Right ventricle myocardium superior (tissue), 1 donor: ENCODE data around the gene NUP93. TPM values are rescaled to one million over a fixed set of nuclear protein-coding genes. Genes with fewer than 3 reads are reported as not detected.
"Not testable (repeated sequence)": the region's sequence is repeated elsewhere in the genome, so short reads cannot be mapped to it uniquely, and the experiment has no call there.

Experiments used
- ATAC-seq: fragments of 200-7000 bp; cut with Tn5 transposase; one replicate; pipeline ENCODE4 v1.9.1; 2020; ENCODE audit warnings: mild to moderate bottlenecking; ENCODE audit not compliant: poor library complexity
- DNase-seq: peaks from one replicate; pipeline ENCODE4 v3.0.0-alpha.2; 2020
- intact Hi-C: fragments of 100-400 bp; cut with DNase I; formaldehyde crosslinking; loops from one replicate; pipeline ENCODE4 v1.11.2; 2022
- total RNA-seq: library from RNA; stranded (reverse); fragmentation: NEBNext Ultra II Directional; extraction: Animal tissue kit (Norgen Biotek cat#: 25700); gene quantifications from one replicate; pipeline ENCODE4 v1.2.1, GENCODE V29; 2021
- donor health status: DM: no; HTN: yes; CAD: no; lungs with severe emphysema.

Gene NUP93
- total RNA-seq, 1 donor from 2014 or later, result 20.6 TPM

GRCh38 chr16:56701534-56701933 is 28.4 kb upstream of the NUP93 start:
- ATAC-seq (no peak), DNase-seq (no peak)
- intact Hi-C loops, result loop anchor here (2.0 to 5.0 kb wide), 3 partner anchors 99 to 189 kb away; no protein-coding TSS in a partner anchor

DNA sequence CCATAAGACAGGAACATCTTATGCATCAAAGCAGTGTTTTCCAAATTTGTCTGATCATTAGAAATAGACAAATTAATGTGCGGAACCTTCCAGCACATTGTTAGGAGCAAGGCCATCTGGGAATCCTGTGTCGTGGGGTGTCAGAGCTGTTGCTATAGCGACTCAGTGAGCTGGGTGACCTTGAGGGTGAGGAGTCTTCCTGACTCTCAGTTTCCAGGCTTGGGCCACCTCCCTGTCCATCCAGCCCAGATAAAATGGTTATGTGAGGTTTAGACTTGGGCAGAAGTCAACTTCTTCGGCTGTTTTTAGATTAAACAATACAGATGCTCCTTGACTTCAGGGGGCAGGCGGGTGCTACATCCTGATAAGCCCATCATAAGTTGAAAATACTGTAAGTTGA is 27.1 kb upstream of the NUP93 start:
- intact Hi-C loops, result loop anchor here (2.0 to 5.0 kb wide), 3 partner anchors 30 to 191 kb away; no protein-coding TSS in a partner anchor
- no peak for ATAC-seq
- DNase-seq, result no peak

- intact Hi-C loops, result no loop called here
- DNase-seq, result no peak
- no peak for ATAC-seq
Observed at GRCh38 chr16:56708525-56709442, 21.1 kb upstream of the NUP93 start.

DNA sequence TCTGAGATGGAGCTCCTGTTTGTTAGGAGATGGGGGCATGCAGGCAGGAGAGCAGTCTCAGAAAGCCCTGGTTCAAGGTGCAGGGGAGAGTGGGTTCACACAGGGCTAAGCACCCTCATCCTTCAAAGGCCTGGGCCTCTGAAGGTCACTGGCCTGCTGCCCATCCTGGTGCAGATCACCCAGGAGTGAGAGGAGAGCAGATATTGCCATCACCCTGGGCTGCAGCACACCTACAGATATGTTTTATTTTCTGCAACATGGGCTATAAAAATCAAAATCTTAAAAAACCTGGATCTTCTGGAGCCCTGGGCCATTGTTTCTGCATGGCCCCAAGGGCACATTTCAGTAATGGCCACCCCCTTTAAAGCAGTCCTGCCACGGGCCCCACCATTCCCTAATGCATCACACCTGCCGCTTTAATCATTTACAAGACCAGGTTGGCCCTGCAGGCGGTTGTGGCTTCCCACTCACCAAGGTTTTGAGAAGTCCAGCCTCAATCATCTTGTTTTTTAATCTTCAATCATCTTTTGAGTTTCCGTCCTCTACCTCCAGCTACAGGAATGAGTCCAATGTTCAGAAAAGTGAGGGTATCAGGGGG is 20.4 kb upstream of the NUP93 start:
- ATAC-seq, result no peak
- no peak for DNase-seq
- intact Hi-C loops, result no loop called here

DNA sequence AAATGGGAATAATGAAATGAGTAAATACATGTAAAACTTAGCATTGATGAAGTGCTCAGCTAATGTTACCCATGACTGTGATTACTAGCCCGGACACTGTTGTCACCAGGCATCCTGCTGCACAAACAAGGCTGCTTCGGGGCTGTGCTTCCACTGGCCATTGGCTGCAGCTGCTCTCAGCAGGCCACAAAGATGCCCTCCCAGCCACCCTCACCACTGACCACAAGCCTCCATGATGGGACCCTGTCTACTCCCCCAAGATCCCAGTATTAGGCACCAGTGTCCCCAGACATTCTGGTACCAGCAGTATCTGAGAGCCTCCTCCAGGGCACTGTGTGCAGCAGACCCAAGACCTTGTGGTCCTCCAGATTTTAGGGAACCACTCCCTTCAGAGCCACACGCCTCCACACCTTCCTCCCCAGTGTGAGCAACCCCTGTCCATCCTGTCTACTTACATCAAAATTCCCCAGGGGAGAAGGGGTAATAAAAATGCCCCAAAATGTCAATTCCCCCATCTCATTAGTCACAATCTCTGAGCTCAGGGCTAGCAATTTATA is 19.7 kb upstream of the NUP93 start:
- ATAC-seq, result no peak
- intact Hi-C loops, result no loop called here
- no peak for DNase-seq

GRCh38 chr16:56711862-56712261 is 18.1 kb upstream of the NUP93 start:
- intact Hi-C loops, result no loop called here
- no peak for DNase-seq
- ATAC-seq, result no peak

- ATAC-seq, result no peak
- intact Hi-C loops, result no loop called here
Observed at GRCh38 chr16:56713794-56714193, 16.1 kb upstream of the NUP93 start.

GRCh38 chr16:56715126-56715525 is 14.8 kb upstream of the NUP93 start:
- intact Hi-C loops, result no loop called here
- ATAC-seq, result no peak
- no peak for DNase-seq

More at GRCh38 chr16:56713794-56714193, 16.1 kb upstream of the NUP93 start:
- no peak for DNase-seq

DNA sequence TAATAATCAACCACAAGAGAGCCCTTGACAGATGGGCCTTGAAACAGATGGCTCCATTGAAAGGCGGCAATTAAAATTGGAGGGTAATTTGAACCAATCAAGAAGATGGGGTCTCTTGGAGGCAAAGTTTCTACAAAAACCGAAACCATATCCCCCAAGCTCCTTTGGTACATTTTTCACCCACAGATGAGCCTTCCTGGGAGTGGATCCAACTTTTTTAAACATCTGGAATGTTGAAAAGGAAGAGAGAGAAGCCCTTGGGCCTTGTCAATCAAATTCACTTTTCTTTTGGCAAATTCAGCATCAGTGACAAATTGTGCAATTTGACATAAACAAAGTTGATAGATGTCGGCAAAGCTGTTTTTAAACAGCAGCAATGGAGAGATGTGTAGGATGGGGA is 13.2 kb upstream of the NUP93 start:
- intact Hi-C loops, result no loop called here
- ATAC-seq, result no peak

GRCh38 chr16:56717532-56717931 is 12.4 kb upstream of the NUP93 start:
- DNase-seq, intact Hi-C loops, ATAC-seq: not testable (repeated sequence)

More for the DNA sequence above, 13.2 kb upstream of the NUP93 start:
- DNase-seq, result no peak

- DNase-seq, result no peak
- intact Hi-C loops, result no loop called here
- no peak for ATAC-seq
Observed at GRCh38 chr16:56722200-56722842, 7.6 kb upstream of the NUP93 start.

DNA sequence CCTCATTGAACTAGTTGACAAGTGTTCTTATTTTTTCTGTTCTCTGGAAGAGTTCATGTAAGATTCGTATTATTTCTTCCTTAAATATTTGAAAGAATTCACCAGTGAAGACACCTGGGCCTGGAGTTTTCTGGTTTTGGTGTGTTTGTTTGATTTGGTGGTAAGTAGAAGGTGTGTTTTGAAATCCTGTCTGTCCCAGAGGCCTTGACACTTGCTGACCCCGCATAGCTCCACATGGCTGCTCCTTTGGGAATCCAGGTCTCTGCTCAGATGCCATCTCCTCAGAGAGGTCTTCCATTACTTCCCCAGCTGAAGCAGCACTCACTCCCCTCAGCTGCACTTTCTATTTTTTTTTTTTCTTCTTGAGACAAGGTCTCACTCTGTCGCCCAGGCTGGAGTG is 5.7 kb upstream of the NUP93 start:
- intact Hi-C loops, result no loop called here
- ATAC-seq, result no peak
- no peak for DNase-seq

DNA sequence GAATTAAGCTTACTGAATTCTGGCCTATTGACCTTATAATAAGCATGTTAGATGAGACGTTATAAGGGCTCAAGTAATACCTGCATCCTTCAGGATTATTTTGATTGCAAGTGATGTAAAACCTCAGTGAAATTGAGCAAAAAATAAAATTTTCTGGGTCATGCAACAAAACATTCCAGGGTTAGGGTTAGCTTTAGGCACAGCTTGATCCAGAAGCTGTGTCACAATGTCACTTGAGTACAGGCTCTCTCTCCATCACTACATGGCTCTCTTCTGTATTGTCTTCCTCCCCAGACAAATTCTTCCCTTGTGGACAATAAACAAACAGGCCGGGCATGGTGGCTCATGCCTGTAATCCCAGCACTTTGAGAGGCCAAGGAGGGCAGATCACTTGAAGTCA is 3.6 kb upstream of the NUP93 start:
- ATAC-seq (no peak), DNase-seq (no peak)
- intact Hi-C loops, result no loop called here

- ATAC-seq (no peak), DNase-seq (no peak)
- intact Hi-C loops, result no loop called here
Observed at GRCh38 chr16:56726926-56727325, 3.0 kb upstream of the NUP93 start.

DNA sequence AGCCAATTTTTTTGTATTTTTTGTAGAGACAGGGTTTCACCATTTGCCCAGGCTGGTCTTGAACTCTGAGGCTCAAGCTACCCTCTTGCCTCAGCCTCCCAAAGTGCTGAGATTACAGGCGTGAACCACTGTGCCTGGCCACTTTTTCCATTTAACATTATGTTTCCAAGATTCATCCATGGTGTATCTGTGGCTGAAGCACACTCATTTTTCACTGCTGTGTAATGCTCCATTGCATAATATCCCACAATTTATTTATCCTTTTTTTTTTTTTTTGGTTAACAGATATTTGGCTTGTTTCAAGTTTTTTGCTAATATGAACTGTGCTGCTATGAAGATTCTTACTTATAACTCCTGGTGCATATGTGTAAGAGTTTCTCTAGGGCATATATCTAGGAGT is 1.9 kb upstream of the NUP93 start:
- DNase-seq (no peak), ATAC-seq (no peak)
- intact Hi-C loops, result no loop called here

DNA sequence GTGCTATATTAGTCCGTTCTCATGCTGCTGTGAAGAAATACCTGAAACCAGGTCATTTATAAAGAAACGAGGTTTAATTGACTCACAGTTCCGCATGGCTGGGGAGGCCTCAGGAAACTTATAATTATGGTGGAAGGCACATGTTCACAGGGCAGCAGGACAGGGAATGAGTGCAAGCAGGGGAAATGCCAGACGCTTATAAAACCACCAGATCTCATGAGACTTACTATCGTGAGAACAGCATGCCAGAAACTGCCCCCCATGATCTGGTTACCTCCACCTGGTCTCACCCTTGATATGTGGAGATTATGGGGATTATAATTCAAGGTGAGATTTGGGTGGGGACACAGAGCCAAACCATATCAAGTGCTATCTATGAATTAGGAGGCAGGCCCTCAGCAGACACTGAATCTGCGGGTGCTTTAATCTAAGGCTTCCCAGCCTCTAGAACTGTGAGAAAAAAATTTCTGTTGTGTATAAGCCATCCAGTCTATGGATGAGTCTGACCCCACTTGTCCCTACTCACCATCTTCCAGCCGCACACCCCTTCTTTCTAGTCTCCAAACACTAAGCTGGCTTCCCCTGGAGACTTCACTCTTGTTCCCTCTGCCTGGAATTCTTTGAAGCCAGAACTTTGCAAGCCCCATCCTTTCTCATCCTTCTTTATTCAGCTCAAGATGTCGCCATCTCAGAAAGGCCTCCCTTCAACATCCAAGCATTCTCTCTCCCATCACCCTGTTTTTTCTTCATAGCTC is 772 bp upstream of the NUP93 start:
- intact Hi-C loops, result no loop called here
- DNase-seq, result no peak
- peak; percentile 23 for ATAC-seq

DNA sequence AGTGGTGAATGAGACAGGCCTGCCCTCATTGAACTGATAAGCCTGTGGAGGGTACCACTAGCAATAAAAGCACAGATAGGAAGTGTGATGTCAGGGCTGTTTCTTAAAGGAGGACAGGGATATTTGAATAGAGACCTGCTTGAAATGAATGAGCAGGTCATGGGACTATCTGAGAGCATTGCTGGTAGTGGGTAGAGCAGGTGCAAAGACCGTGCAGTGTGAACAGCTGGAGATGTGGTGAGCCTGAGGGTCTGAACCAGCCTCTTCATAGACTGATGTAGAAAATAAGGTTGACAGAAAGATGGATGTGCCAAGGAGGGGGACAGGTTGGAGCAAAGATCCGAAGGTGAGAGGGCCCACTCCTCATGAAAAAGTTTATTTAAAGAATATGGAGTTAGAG is 2.4 kb downstream of the NUP93 start:
- intact Hi-C loops, result no loop called here
- DNase-seq (no peak), ATAC-seq (no peak)

DNA sequence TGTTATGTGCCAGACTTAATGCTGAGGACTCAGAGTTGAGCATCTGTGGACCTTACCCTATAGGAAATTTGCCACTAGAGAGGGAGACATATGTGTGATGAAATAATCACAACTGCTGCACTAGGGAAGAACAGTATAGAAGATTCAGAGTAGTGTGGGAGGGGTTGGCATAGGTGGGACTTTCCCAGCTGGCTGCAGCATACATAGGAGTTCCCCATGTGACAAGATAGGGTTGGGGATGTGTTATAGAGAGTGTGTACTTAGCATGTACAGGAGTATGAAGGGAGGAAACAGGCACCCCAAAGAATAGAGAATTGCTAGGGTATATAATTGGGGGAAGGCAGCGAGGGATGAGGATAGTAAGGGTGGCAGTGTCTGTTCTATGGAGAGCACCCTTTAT is 2.9 kb downstream of the NUP93 start:
- ATAC-seq (no peak), DNase-seq (no peak)
- intact Hi-C loops, result no loop called here

DNA sequence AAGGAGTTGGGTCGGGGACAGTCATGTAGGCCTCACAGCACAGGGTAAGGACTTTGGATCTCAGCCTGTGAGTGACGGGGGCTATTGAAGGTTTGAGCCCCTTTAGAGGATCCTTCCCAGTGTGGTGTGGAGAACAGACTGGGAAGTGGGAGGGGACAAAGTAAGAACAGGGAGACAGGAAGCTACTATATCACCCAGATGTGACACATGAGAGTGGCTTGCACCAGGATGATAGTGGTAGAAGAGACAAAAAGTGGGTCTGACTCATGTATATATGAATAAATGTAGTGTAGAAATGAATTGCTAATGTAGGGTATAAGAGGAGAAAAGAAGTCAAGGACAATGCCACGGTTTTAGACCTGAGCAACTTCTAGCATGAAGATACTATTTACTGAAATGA is 4.5 kb downstream of the NUP93 start:
- intact Hi-C loops, result no loop called here
- no peak for ATAC-seq
- DNase-seq, result no peak
